ENCODE results near the gene ASCL5.

ASCL5 gene

DNA sequence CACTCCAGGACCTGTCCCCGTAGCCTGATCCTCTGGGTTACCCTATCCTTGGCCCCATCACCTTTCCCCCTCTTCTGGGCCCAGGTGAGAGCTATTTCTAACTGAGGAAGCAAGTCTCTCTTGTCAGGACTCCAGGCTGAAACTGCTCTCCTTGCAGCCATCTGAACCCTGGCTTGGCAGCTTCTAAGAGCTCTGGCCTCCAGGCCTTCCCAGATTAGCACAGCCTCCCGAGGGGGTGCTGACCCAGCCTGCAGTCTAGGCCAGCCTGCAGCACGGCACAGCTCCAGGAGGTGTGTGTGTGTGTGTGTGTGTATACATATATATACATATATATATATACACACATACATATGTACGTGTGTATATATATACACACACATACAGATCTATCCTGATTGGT is 32.2 kb downstream of the ASCL5 start:
- H3K36me3 ChIP-seq (ENCODE audit: control insufficient read depth, low read length), result no peaks in the 10 kb centered on the region
- no peaks in the 10 kb centered on the region for H3K9me2 ChIP-seq (replicated peaks; ENCODE audit: control insufficient read depth, low read length)
- TF ChIP-seq EZH2phosphoT487 (IDR thresholded peaks at IDR 0.05; ENCODE audit: borderline replicate concordance, low read length), result no peak
- TF ChIP-seq, protein P1, sequence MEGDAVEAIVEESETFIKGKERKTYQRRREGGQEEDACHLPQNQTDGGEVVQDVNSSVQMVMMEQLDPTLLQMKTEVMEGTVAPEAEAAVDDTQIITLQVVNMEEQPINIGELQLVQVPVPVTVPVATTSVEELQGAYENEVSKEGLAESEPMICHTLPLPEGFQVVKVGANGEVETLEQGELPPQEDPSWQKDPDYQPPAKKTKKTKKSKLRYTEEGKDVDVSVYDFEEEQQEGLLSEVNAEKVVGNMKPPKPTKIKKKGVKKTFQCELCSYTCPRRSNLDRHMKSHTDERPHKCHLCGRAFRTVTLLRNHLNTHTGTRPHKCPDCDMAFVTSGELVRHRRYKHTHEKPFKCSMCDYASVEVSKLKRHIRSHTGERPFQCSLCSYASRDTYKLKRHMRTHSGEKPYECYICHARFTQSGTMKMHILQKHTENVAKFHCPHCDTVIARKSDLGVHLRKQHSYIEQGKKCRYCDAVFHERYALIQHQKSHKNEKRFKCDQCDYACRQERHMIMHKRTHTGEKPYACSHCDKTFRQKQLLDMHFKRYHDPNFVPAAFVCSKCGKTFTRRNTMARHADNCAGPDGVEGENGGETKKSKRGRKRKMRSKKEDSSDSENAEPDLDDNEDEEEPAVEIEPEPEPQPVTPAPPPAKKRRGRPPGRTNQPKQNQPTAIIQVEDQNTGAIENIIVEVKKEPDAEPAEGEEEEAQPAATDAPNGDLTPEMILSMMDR (IDR thresholded peaks at IDR 0.05; ENCODE audit: low read depth, low read length, poor library complexity, severe bottlenecking), result no peak
- no peak overlapping the region for H3K27ac ChIP-seq (ENCODE audit: low read depth, low read length)
- no peaks in the 10 kb centered on the region for H3K9me3 ChIP-seq (ENCODE audit: control insufficient read depth, insufficient read depth, low read length)
- H4K20me1 ChIP-seq (ENCODE audit: control insufficient read depth, insufficient read depth, low read depth, low read length), result no peaks in the 10 kb centered on the region
- H3K4me2 ChIP-seq (ENCODE audit: low read length), result no peak overlapping the region
- peaks cover 21% of the 10 kb centered on the region; the same call in 1 of the 2 replicates for H3K27me3 ChIP-seq (ENCODE audit: control insufficient read depth, low read length)
- no peaks in the 10 kb centered on the region for H3K79me2 ChIP-seq (ENCODE audit: control insufficient read depth, low read length)
- H3K4me1 ChIP-seq (ENCODE audit: control insufficient read depth, low read length), result no peaks in the 10 kb centered on the region
- no peaks in the 10 kb centered on the region for H3F3A ChIP-seq (ENCODE audit: control insufficient read depth, insufficient read depth)
- no peak overlapping the region for H3K4me3 ChIP-seq (ENCODE audit: low read length)

DNA sequence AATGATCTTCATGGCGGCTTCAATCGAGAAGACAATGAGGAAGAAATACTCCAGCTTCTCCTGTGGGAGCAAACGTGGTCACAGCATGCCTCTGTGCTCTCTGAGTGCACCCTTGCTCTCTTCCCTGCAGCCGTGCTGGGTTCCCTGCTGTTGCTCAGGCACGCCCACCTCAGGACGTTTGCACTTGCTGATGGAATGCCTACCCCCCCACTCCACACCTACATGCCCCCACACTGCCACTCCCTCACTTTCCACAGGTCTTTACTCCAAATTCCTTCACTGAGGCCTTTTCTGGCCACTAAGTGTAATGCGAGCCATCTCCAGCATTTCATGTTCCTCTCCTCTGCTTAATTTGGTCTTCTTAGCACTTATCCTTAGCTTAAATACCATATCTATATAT is 33.0 kb downstream of the ASCL5 start:
- no peak for TF ChIP-seq EZH2phosphoT487 (IDR thresholded peaks at IDR 0.05; ENCODE audit: borderline replicate concordance, low read length)
- TF ChIP-seq, protein P1 (IDR thresholded peaks at IDR 0.05; ENCODE audit: low read depth, low read length, poor library complexity, severe bottlenecking), result no peak
- H3K79me2 ChIP-seq (ENCODE audit: control insufficient read depth, low read length), result no peaks in the 10 kb centered on the region
- peaks cover 21% of the 10 kb centered on the region; the same call in 1 of the 2 replicates for H3K27me3 ChIP-seq (ENCODE audit: control insufficient read depth, low read length)
- H3K27ac ChIP-seq (ENCODE audit: low read depth, low read length), result no peak overlapping the region
- H3K9me3 ChIP-seq (ENCODE audit: control insufficient read depth, insufficient read depth, low read length), result no peaks in the 10 kb centered on the region
- H4K20me1 ChIP-seq (ENCODE audit: control insufficient read depth, insufficient read depth, low read depth, low read length), result no peaks in the 10 kb centered on the region
- no peaks in the 10 kb centered on the region for H3K9me2 ChIP-seq (replicated peaks; ENCODE audit: control insufficient read depth, low read length)
- no peak overlapping the region for H3K4me3 ChIP-seq (ENCODE audit: low read length)
- no peaks in the 10 kb centered on the region for H3F3A ChIP-seq (ENCODE audit: control insufficient read depth, insufficient read depth)
- H3K4me1 ChIP-seq (ENCODE audit: control insufficient read depth, low read length), result no peaks in the 10 kb centered on the region
- H3K4me2 ChIP-seq (ENCODE audit: low read length), result no peak overlapping the region
- H3K36me3 ChIP-seq (ENCODE audit: control insufficient read depth, low read length), result no peaks in the 10 kb centered on the region

DNA sequence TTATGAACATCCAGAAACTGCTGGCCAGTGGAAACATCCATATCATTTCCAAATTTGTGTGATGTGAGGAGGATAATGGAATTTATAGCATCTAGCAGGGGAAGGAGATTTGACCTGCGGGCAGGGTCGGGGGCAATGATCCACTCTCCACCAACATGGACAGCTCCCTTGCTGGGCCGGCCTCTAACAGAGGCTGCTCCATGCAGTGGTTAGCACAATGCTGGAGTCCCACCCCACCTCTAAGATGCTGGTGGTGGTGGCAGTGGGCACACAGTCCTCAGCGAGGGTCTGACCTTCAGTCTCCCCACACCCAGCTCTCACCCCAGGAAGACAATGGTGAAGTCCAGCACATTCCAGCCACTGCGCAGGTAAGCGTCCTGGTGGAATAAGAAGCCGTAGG is 33.4 kb downstream of the ASCL5 start:
- H3K27me3 ChIP-seq (ENCODE audit: control insufficient read depth, low read length), result peaks cover 21% of the 10 kb centered on the region; the same call in 1 of the 2 replicates
- H3K79me2 ChIP-seq (ENCODE audit: control insufficient read depth, low read length), result no peaks in the 10 kb centered on the region
- H3K9me2 ChIP-seq (replicated peaks; ENCODE audit: control insufficient read depth, low read length), result no peaks in the 10 kb centered on the region
- no peak for TF ChIP-seq EZH2phosphoT487 (IDR thresholded peaks at IDR 0.05; ENCODE audit: borderline replicate concordance, low read length)
- TF ChIP-seq, protein P1 (IDR thresholded peaks at IDR 0.05; ENCODE audit: low read depth, low read length, poor library complexity, severe bottlenecking), result no peak
- H3K4me1 ChIP-seq (ENCODE audit: control insufficient read depth, low read length), result no peaks in the 10 kb centered on the region
- no peak overlapping the region for H3K27ac ChIP-seq (ENCODE audit: low read depth, low read length)
- H3K9me3 ChIP-seq (ENCODE audit: control insufficient read depth, insufficient read depth, low read length), result no peaks in the 10 kb centered on the region
- H3F3A ChIP-seq (ENCODE audit: control insufficient read depth, insufficient read depth), result no peaks in the 10 kb centered on the region
- H3K4me2 ChIP-seq (ENCODE audit: low read length), result no peak overlapping the region
- no peaks in the 10 kb centered on the region for H4K20me1 ChIP-seq (ENCODE audit: control insufficient read depth, insufficient read depth, low read depth, low read length)
- H3K4me3 ChIP-seq (ENCODE audit: low read length), result no peak overlapping the region
- no peaks in the 10 kb centered on the region for H3K36me3 ChIP-seq (ENCODE audit: control insufficient read depth, low read length)
